ENCODE results near the gene C11orf58.

Gene C11orf58

GRCh38 chr11:16789560-16790485, 51.4 kb downstream of the C11orf58 start:
- Histone ChIP-seq H3K27ac (replicated peaks) (no peak overlapping the region), H3K4me3 (replicated peaks; ENCODE audit: insufficient read depth, low read length) (no peak overlapping the region), H3K27me3 (ENCODE audit: insufficient read depth, poor library complexity, severe bottlenecking) (no peaks in the 10 kb centered on the region)
- TF ChIP-seq GABPA (IDR thresholded peaks at IDR 0.05; ENCODE audit: low read depth) (no peak), SPI1 (IDR thresholded peaks at IDR 0.05; ENCODE audit: borderline replicate concordance, low read depth) (no peak), POLR2AphosphoS5 (IDR thresholded peaks at IDR 0.05; ENCODE audit: low read depth) (no peak), CTCF (IDR thresholded peaks at IDR 0.05; ENCODE audit: insufficient read depth, low read length) (no peak), REST (IDR thresholded peaks at IDR 0.05; ENCODE audit: insufficient replicate concordance, low read depth) (no peak)
- no peak for DNase-seq (ENCODE audit: low read depth in 1 of 2, low spot score in 1 of 2)

GRCh38 chr11:16790486-16791190, 52.2 kb downstream of the C11orf58 start:
- H3K4me3 ChIP-seq (replicated peaks; ENCODE audit: insufficient read depth, low read length) = no peak overlapping the region
- TF ChIP-seq SPI1 (IDR thresholded peaks at IDR 0.05; ENCODE audit: borderline replicate concordance, low read depth) (peak; percentile 90), GABPA (IDR thresholded peaks at IDR 0.05; ENCODE audit: low read depth) (no peak)
- H3K27me3 ChIP-seq (ENCODE audit: insufficient read depth, poor library complexity, severe bottlenecking) = no peaks in the 10 kb centered on the region
- H3K27ac ChIP-seq (replicated peaks) = no peak overlapping the region
- DNase-seq (ENCODE audit: low read depth in 1 of 2, low spot score in 1 of 2) = no peak

GRCh38 chr11:16791191-16791961, 52.9 kb downstream of the C11orf58 start:
- DNase-seq (ENCODE audit: low read depth in 1 of 2, low spot score in 1 of 2) = peak in 1 of 2 experiments; percentile 41
- Histone ChIP-seq H3K27me3 (ENCODE audit: insufficient read depth, poor library complexity, severe bottlenecking) (no peaks in the 10 kb centered on the region), H3K27ac (replicated peaks) (peak overlapping the region; percentile 34), H3K4me3 (replicated peaks; ENCODE audit: insufficient read depth, low read length) (no peak overlapping the region)
- TF ChIP-seq GABPA (IDR thresholded peaks at IDR 0.05; ENCODE audit: low read depth) = no peak
- no peak for TF ChIP-seq REST (IDR thresholded peaks at IDR 0.05; ENCODE audit: insufficient replicate concordance, low read depth)
- TF ChIP-seq CTCF (IDR thresholded peaks at IDR 0.05; ENCODE audit: insufficient read depth, low read length) = no peak
- no peak for TF ChIP-seq POLR2AphosphoS5 (IDR thresholded peaks at IDR 0.05; ENCODE audit: low read depth)
- TF ChIP-seq SPI1 (IDR thresholded peaks at IDR 0.05; ENCODE audit: borderline replicate concordance, low read depth) = no peak
